GM21737 (cell line): Measurements from ENCODE around the gene EIF5A.
A peak's percentile ranks its signal among the peaks of the same experiment; 100 is the strongest.
"Not testable (repeated sequence)": the region's sequence is repeated elsewhere in the genome, so short reads cannot be mapped to it uniquely, and the experiment has no call there.

ENCODE experiments used
- ATAC-seq: cut with Tn5 transposase; IDR thresholded peaks from one replicate; pipeline ENCODE4 v1.9.1; 2021; ENCODE audit warnings: mild to moderate bottlenecking, moderate library complexity; ENCODE audit not compliant: unreplicated experiment

The EIF5A gene

DNA sequence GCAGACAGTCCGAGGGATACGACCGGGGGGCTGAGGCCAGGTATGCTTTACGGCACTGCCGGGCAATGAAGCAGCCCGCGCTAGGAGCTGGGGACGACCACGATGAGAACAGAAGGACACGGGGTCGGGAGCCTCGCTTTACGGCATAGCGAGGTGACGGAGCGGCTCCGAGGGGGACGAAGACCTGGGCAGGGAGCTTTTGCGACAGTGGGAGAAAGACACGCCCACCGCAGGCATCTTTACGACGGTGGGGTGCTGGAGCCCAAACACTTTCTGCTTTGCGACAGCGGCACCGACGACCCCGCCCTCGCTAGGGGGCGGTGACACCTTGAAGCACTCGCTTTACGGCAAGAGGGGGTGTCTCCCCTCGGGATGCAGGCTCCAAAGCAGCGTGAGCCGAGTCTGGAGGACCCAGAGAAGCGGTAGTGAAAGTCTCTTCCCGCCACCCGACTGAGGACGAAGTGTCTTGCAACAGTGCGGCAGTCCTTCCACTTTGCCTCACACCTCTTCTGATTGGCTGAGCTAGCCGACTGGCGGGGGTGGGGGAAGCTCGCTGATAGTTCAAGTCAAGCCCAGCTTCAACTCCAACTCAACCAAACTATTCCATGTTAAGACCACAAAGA is 22.1 kb downstream of the EIF5A start:
- ATAC-seq, result peak; percentile 55

GRCh38 chr17:7329997-7330637 is 22.7 kb downstream of the EIF5A start:
- ATAC-seq, result peak; percentile 31

DNA sequence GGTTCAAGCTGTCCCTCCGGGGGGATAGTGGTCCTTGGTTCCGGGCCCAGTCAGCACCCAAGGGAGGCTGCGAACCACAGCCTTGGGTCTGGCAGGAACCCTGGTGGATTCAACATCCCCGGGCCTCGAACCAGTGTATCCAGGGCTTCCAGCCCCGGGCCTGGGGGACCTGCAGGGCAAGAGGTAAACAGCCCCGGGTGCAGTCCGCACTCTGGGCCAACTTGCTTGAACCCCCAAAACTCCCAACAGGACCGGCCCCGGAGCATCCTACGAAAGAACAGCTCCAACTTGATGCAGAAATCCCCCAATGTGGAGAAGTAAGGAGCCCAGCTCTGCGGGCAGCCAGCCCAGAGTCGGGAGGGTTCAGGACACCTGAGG is 23.2 kb downstream of the EIF5A start:
- ATAC-seq, result no peak

DNA sequence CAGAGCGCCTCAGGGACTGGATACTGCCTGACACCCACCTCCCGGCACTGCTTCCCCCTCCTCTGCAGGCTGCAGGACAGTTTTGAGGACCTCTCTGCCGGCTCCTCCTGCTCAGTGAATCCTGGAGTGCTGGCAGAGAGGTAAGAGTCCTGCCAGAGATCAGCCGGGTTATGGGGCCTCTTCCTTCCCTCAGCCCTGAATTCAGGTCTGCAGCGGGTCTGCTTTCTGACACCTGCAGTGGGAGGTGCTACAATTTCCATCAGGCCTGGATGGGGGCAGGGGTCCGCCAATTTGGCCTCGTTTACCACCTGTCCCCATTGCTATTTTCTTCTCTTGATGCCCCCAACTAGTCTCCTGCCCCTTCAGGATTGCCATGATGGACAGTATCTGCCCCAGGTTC is 24.7 kb downstream of the EIF5A start:
- ATAC-seq, result no peak

GRCh38 chr17:7332600-7333069 is 25.2 kb downstream of the EIF5A start:
- not testable (repeated sequence) for ATAC-seq

GRCh38 chr17:7334938-7335538 is 27.6 kb downstream of the EIF5A start:
- ATAC-seq, result no peak

- not testable (repeated sequence) for ATAC-seq
Observed at GRCh38 chr17:7335765-7336164, 28.3 kb downstream of the EIF5A start.

GRCh38 chr17:7336240-7337175 is 29.1 kb downstream of the EIF5A start, which contains the start of gene ACAP1:
TSS of gene ACAP1 (plus strand) at chr17:7336529. CDS start at chr17:7336735, 206 bp downstream.
- peak; percentile 69 for ATAC-seq

- ATAC-seq, result not testable (repeated sequence)
Observed at GRCh38 chr17:7337600-7337999, 30.2 kb downstream of the EIF5A start.

GRCh38 chr17:7340179-7340578 is 32.8 kb downstream of the EIF5A start:
- no peak for ATAC-seq

DNA sequence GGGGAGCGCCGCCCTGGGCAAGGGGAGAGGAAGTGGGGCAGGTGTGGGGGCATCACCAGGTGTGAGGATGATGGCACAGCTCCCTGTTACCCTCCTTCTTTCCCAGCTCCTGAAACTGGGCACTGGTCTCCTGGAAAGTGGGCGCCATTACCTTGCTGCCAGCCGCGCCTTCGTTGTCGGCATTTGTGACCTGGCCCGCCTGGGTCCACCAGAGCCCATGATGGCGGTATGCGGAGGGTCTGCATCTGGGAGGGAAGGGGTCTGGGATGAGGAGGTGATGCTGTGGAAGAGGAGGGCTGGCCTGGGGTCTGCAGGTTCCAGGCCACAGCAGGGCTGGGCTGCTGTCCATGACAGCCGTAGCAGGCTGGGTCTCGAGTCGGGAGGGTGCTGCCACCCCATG is 34.4 kb downstream of the EIF5A start:
- ATAC-seq, result no peak

DNA sequence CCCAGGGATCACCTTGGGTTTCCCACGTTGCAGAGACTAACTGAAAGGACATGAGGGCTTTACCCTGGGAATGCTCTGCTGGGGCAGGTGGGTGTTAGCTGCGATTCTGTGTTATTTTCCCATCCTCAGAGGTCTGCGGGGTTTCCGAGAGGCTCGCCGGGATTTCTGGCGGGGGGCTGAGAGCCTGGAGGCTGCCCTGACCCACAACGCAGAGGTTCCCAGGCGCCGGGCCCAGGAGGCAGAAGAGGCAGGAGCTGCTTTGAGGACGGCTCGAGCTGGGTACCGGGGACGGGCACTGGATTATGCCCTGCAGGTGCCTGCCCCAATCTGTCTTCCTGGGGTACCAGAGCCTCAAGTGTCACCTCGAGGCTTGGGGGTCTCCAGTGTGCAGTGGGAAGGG is 35.8 kb downstream of the EIF5A start:
- no peak for ATAC-seq

DNA sequence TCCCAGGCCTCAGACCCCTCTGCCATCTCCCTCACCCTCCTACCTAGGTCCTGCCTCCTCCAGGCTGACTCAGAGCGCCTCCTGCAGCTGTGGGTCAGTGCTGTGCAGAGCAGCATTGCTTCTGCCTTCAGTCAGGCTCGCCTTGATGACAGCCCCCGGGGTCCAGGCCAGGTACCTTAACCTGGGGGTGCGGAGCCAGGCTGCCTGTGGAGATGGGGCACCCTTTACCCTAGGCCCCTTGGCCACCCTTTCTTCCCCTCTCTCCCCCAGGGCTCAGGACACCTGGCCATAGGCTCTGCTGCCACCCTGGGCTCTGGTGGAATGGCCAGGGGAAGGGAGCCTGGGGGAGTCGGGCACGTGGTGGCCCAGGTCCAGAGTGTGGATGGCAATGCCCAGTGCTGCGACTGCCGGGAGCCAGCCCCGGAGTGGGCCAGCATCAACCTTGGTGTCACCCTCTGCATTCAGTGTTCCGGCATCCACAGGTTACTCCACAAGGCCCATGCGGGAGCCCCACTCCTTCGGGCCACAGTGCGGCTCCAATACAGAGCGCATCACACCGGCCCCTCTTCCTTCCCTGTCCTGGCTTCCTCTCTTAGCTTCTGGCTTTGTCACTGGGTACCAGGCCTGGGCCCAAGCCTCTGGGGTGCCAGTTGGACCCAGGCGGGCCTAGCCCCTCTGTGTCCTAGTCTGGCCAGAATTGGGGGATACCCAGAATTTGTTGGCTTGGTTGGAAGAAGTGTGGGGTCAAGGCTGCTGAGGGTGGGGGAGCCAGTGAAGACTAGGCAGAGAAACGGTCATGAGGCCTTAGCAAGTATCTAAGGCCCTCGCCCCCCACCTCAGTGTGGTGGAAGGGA is 39.6 kb downstream of the EIF5A start:
- no peak for ATAC-seq

GRCh38 chr17:7347630-7348477 is 40.4 kb downstream of the EIF5A start:
- ATAC-seq, result no peak

- no peak for ATAC-seq
Observed at GRCh38 chr17:7348478-7349242, 41.2 kb downstream of the EIF5A start.

DNA sequence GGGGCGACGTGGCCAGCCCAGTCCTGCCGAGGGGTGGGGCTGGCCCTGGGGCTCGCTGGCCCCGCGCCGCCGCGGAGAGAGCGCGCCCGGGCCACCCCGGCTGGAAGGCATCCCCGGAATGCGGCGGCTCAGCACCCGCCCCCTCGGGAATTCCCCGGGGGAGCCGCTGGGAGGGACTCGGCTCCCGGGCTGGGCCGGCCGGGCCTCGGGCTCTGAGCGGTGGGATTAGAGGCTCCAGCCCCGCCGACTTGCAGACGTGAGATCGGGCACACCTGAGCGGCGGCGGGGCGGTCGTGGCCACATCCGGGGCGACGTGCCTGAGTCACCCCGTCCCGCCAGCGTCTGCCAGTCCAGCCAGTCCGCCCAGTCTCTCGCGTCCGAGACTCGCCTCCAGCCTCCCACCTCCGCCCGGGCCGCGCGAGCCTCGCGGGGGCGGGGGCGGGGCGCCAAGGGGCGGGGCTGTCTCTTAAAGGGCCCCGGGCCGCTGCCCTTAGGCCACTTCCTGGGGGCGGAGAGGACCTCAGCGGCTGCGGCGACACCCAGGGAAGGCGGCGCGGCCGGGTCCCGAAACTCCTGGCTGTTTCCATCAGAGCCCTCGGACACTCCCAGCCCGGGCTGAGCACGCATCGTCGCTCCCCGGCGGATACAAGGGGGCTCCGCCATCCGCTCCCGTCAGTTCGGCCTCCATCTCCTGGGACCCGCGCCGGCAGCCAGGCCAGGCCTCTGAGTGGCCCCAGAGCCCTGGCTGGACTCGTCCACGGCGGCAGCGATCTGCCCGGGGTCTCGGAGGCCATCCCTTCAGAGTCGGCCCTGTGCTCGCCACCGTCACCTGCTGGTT is 44.5 kb downstream of the EIF5A start, which contains the start of gene KCTD11:
TSS of gene KCTD11 (plus strand) at position 498 of the 838 bp plus-strand sequence.
- peak; percentile 54 for ATAC-seq

DNA sequence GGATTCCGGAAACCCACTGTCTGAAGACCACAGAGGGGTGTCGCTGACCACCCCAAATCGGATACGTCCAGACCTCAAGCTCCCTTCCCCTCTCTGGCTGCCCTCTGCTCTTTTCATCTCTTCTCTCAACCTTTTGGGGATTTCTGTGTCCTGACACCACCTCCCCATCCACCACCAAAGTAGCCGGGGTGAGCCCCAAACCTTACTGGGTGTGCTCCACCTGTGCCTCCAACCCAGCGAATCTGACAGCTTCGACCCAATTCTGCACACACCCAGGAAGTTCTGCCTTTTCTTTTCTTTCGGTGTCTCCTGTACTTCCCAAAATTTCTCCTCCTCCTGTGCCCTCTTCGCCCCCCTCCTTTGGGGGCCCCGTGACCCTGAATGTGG is 45.1 kb downstream of the EIF5A start:
- no peak for ATAC-seq
